OCI-LY1 (cell line): ENCODE measurements around the gene SLC6A18.
"Not testable (repeated sequence)": the region's sequence is repeated elsewhere in the genome, so short reads cannot be mapped to it uniquely, and the experiment has no call there.

Experiments used
- H2AFZ ChIP-seq: fragments of 200-600 bp; sonication (generic), shearing (Covaris generic); 2 replicates; pipeline ENCODE4 v1.6.0; 2014; ENCODE audit warnings: antibody characterized with exemption, mild to moderate bottlenecking, low read length
- H3F3A ChIP-seq: fragments of 200-600 bp; sonication (generic), shearing (Covaris generic); 2 replicates; pipeline ENCODE4 v1.6.0; 2014; ENCODE audit warnings: mild to moderate bottlenecking, antibody characterized with exemption, low read length, moderate library complexity; ENCODE audit not compliant: insufficient read depth
- H3K27ac ChIP-seq: fragments of 200-600 bp; sonication (generic); 2 replicates; pipeline ENCODE4 v1.5.1; 2014; ENCODE audit warnings: low read length, mixed run types, mild to moderate bottlenecking, low read depth; ENCODE audit not compliant: poor library complexity, severe bottlenecking
- H3K27me3 ChIP-seq: fragments of 200-600 bp; sonication (generic); 2 replicates; pipeline ENCODE4 v1.6.0; 2014; ENCODE audit warnings: antibody characterized with exemption, mild to moderate bottlenecking, low read length, moderate library complexity; ENCODE audit not compliant: insufficient read depth
- H3K36me3 ChIP-seq: fragments of 200-600 bp; sonication (generic); 2 replicates; pipeline ENCODE4 v1.6.1; 2014; ENCODE audit warnings: mild to moderate bottlenecking, antibody characterized with exemption, low read length, moderate library complexity, mixed read lengths; ENCODE audit not compliant: insufficient read depth
- H3K4me1 ChIP-seq: fragments of 200-600 bp; sonication (generic); 2 replicates; pipeline ENCODE4 v1.5.1; 2014; ENCODE audit warnings: mild to moderate bottlenecking, low read length, moderate library complexity; ENCODE audit not compliant: insufficient read depth, severe bottlenecking
- H3K4me2 ChIP-seq: fragments of 200-600 bp; sonication (generic), shearing (Covaris generic); 2 replicates; pipeline ENCODE4 v1.6.1; 2014; ENCODE audit warnings: low read length
- H3K4me3 ChIP-seq: fragments of 200-600 bp; sonication (generic); 2 replicates; pipeline ENCODE4 v1.5.1; 2014; ENCODE audit warnings: low read length, low read depth, mild to moderate bottlenecking, mixed read lengths; ENCODE audit not compliant: poor library complexity, severe bottlenecking
- H3K79me2 ChIP-seq: fragments of 200-600 bp; shearing (Covaris generic); 2 replicates; pipeline ENCODE4 v1.6.1; 2016; ENCODE audit warnings: mixed run types, low read length, mixed read lengths; ENCODE audit not compliant: insufficient read depth
- H3K9ac ChIP-seq: fragments of 200-600 bp; sonication (generic), shearing (Covaris generic); 2 replicates; pipeline ENCODE4 v1.6.1; 2014; ENCODE audit warnings: mild to moderate bottlenecking, low read length, mixed read lengths
- H3K9me2 ChIP-seq: fragments of 200-600 bp; sonication (generic), shearing (Covaris generic); 2 replicates; pipeline ENCODE4 v1.6.1; 2014; ENCODE audit warnings: low read depth, mild to moderate bottlenecking, low read length, mixed read lengths
- H3K9me3 ChIP-seq: fragments of 200-600 bp; shearing (Covaris generic); 2 replicates; pipeline ENCODE4 v1.6.1; 2014; ENCODE audit warnings: low read length, mixed read lengths
- H4K20me1 ChIP-seq: fragments of 200-600 bp; sonication (generic), shearing (Covaris generic); 2 replicates; pipeline ENCODE4 v1.6.0; 2016; ENCODE audit warnings: mild to moderate bottlenecking, low read length; ENCODE audit not compliant: insufficient read depth
- CTCF ChIP-seq: fragments of 200-600 bp; sonication (generic), shearing (Covaris generic); IDR thresholded peaks from 2 replicates; pipeline ENCODE4 v1.5.1; 2017; ENCODE audit warnings: mild to moderate bottlenecking, antibody characterized with exemption, low read length, moderate library complexity, mixed read lengths
- EZH2 ChIP-seq: fragments of 200-600 bp; sonication (generic), shearing (Covaris generic); IDR thresholded peaks from 2 replicates; pipeline ENCODE4 v1.8.0; 2017; ENCODE audit warnings: borderline replicate concordance, mixed run types, mild to moderate bottlenecking, antibody characterized with exemption, low read length, moderate library complexity, mixed read lengths

Gene SLC6A18

GRCh38 chr5:1274471-1274870, 49.3 kb downstream of the SLC6A18 start:
- H3K36me3 ChIP-seq = peaks cover 70% of the 10 kb centered on the region
- H3K9ac ChIP-seq = no peak overlapping the region
- H3K79me2 ChIP-seq = no peaks in the 10 kb centered on the region
- H3F3A ChIP-seq = no peaks in the 10 kb centered on the region
- H3K27ac ChIP-seq = no peak overlapping the region
- H3K27me3 ChIP-seq = no peaks in the 10 kb centered on the region
- H2AFZ ChIP-seq = no peak overlapping the region
- no peaks in the 10 kb centered on the region for H4K20me1 ChIP-seq
- no peaks in the 10 kb centered on the region for H3K9me3 ChIP-seq
- H3K4me3 ChIP-seq = no peak overlapping the region
- no peaks in the 10 kb centered on the region for H3K4me1 ChIP-seq
- H3K9me2 ChIP-seq = no peaks in the 10 kb centered on the region
- TF ChIP-seq EZH2 (no peak), CTCF (no peak)
- H3K4me2 ChIP-seq = no peak overlapping the region

GRCh38 chr5:1275397-1276391, 50.5 kb downstream of the SLC6A18 start:
- not testable (repeated sequence) for H3K27me3 ChIP-seq, H3K9me2 ChIP-seq, H3K4me1 ChIP-seq, H3K9me3 ChIP-seq, H3K4me3 ChIP-seq, H3K4me2 ChIP-seq, H2AFZ ChIP-seq, H3K79me2 ChIP-seq, H3F3A ChIP-seq, H3K27ac ChIP-seq, H4K20me1 ChIP-seq, H3K9ac ChIP-seq
- peaks cover 78% of the 10 kb centered on the region for H3K36me3 ChIP-seq

GRCh38 chr5:1276930-1277329, 51.7 kb downstream of the SLC6A18 start:
- Histone ChIP-seq H3K27ac (no peak overlapping the region), H3K9me3 (no peaks in the 10 kb centered on the region), H3K9ac (no peak overlapping the region), H3F3A (no peaks in the 10 kb centered on the region), H4K20me1 (no peaks in the 10 kb centered on the region), H3K4me1 (no peaks in the 10 kb centered on the region), H3K9me2 (no peaks in the 10 kb centered on the region), H3K79me2 (no peaks in the 10 kb centered on the region), H3K4me2 (no peak overlapping the region), H3K27me3 (no peaks in the 10 kb centered on the region), H3K4me3 (no peak overlapping the region), H3K36me3 (peaks cover 75% of the 10 kb centered on the region), H2AFZ (no peak overlapping the region)
- TF ChIP-seq CTCF (no peak), EZH2 (no peak)

GRCh38 chr5:1277331-1277730, 52.1 kb downstream of the SLC6A18 start:
- H4K20me1 ChIP-seq = no peaks in the 10 kb centered on the region

More at GRCh38 chr5:1277331-1277730, 52.1 kb downstream of the SLC6A18 start:
- Histone ChIP-seq H3K9ac (no peak overlapping the region), H3K4me1 (no peaks in the 10 kb centered on the region), H3K27me3 (no peaks in the 10 kb centered on the region), H3K9me3 (no peaks in the 10 kb centered on the region), H3K9me2 (no peaks in the 10 kb centered on the region), H2AFZ (no peak overlapping the region), H3K36me3 (peaks cover 71% of the 10 kb centered on the region), H3K4me2 (no peak overlapping the region), H3K79me2 (no peaks in the 10 kb centered on the region), H3K27ac (no peak overlapping the region), H3F3A (no peaks in the 10 kb centered on the region), H3K4me3 (no peak overlapping the region)
- TF ChIP-seq CTCF (no peak), EZH2 (no peak)
